ENCODE measurements around the gene MRM2.

- TF ChIP-seq POLR2A (IDR thresholded peaks at IDR 0.05; ENCODE audit: low read length): no peak
- no peak for TF ChIP-seq GATA1 (IDR thresholded peaks at IDR 0.05; ENCODE audit: low read depth, low read length)
These were observed 7.8 kb upstream of the MRM2 start for GRCh38 chr7:2249744-2250323.
